COLO829 (cell line): ENCODE data around the gene SLC38A3.

ENCODE experiments used
- DNase-seq: peaks from one replicate; pipeline ENCODE4 v3.0.0; 2012; ENCODE audit warnings: low spot score

The SLC38A3 gene

DNA sequence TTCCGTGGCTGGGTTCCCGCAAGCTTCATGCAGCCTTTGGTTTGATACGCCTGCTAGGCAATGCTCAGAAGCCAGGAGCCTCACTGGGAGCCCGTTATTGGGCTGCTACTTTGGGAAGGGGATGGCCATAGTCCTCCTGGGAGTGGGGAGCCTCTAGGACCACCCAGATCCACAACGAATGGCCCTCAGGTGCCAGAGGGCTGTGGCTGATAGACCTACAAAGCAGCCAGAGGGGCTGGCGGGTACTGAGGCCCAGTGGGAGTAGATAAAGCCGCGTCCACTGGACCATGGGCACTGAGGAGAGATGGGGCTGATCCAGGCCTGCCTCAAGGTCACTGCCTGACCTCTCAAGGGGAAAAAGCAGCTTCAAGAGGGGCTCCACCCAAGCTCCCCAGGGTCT lies 12.9 kb upstream of the SLC38A3 start:
- DNase-seq: no peak

- peak; percentile 72 for DNase-seq
Measured at GRCh38 chr3:50192689-50193141, 12.4 kb upstream of the SLC38A3 start.

DNA sequence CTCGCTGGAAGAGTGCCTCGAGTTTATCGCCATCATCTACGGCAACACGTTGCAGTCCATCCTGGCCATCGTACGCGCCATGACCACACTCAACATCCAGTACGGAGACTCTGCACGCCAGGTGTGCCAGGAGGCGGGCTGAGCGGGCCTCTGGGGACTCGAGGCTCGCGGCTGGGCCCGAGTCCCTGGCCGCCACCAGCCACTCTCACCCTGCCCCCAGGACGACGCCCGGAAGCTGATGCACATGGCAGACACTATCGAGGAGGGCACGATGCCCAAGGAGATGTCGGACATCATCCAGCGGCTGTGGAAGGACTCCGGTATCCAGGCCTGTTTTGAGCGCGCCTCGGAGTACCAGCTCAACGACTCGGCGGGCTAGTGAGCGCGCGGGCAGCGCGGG lies 11.8 kb upstream of the SLC38A3 start:
- no peak for DNase-seq

GRCh38 chr3:50193746-50194127 lies 11.3 kb upstream of the SLC38A3 start:
- DNase-seq: no peak

GRCh38 chr3:50194128-50194902 lies 10.8 kb upstream of the SLC38A3 start:
- peak; percentile 66 for DNase-seq

GRCh38 chr3:50194903-50195500 lies 10.1 kb upstream of the SLC38A3 start:
- peak; percentile 74 for DNase-seq

- DNase-seq: no peak
Measured at GRCh38 chr3:50195501-50196252, 9.4 kb upstream of the SLC38A3 start.

DNA sequence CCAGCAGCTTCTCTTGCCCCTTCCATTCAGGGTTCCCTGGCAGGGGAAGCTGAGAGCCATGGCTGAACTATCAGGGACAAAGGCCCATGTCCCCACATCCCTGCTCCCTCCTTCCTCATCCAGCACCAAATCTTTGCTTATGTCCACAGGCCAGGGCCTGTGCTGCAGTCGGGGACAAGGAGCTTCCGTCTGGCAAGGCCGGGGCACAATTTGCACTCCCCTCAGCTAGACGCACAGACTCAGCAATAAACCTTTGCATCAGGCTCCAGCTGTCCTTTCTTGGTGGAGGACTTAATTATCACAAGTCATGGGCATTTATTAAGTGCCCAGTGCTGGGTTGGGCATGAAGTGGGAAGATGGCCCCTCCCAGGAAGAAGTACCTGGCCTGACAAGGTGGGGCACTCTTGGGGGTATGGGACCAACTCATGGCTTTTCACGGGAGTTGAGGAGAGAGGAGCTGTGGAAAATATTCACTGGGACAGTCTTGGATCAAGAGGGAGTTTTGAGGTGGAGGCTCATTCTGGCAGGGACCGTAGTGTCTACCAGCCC lies 8.7 kb upstream of the SLC38A3 start:
- DNase-seq: no peak

GRCh38 chr3:50201573-50202315 lies 3.3 kb upstream of the SLC38A3 start:
- no peak for DNase-seq

GRCh38 chr3:50202353-50203112 lies 2.5 kb upstream of the SLC38A3 start:
- no peak for DNase-seq

DNA sequence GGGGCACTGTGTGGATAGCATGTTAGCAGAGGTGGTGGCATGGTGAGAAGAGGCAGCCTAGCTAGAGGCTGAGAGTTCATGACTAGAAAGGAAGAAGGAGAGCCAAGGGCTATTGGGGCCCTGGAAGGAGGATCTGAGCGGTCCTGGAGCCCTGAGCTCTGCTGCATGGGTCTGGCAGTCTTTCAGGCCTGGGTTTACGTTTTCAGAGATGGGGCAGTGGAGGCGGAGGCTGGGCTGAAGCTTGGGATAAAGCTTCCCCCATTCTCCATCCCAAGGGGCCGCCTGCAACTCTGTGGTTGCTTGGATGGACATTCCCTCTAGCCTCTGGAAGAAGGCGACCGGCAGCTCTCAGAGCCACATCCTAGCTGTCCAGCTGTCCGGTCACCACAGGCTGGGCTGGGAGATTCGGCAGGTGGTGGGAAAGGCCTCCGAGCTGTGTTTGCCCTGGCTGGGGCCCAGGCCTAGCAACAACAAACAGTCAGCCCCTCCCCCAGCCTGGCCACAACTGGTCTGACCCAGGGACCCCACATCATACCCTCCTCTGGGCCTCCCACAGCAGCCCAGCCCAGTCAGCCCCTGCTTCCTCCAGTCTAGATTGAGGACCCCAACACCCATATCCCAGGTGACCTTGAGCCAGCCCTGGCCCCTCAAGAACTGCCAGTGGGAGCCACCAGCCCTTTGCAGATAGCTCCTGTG lies 1.8 kb upstream of the SLC38A3 start:
- no peak for DNase-seq

DNA sequence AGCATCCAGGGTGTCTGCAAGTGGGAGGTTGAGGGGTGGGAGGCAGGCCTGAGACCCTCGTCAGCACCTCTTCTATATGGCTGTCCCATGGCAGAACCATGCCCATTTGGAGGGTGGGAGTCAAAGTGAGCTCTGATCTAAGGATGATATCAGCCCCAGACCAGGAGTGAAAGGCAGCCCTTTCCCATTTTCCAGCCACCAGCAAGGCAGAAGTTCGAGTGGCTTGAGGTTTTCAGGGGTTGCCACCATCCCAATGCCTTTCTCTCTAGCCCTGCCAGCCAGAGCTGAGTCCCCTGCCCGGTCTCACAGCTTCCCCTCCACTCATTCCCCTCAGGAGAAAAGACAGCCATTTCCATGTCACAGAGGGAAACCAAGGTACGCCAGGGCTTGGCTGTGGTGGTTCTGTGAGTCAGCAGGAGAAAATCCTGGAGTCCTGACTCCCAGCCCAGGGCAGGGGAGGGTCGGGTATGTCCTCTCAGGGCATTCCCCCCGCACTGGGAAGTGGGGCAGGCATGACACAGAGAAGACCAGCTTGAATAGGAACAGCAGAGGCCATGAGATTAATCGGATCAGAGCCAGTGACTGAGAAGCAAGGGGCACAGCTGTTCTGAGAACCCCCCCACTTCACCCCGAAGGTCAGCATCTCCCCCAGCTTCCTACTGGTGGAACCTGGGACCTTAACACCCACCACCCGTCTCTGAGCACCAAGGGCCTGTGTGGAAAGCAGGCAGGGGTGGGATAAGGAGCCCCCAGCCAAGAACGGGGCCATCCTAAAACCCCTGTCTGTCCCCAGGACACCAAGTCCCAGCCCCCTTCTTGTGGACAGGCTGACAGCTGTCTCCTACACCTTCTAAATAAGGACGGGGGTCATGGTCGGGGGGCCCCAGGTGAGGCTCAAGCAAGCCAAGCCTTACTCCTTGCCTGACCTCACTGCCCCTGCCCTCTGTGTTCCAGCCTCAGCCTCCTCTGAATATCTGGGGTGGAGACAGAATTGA lies 965 bp upstream of the SLC38A3 start:
- no peak for DNase-seq

DNA sequence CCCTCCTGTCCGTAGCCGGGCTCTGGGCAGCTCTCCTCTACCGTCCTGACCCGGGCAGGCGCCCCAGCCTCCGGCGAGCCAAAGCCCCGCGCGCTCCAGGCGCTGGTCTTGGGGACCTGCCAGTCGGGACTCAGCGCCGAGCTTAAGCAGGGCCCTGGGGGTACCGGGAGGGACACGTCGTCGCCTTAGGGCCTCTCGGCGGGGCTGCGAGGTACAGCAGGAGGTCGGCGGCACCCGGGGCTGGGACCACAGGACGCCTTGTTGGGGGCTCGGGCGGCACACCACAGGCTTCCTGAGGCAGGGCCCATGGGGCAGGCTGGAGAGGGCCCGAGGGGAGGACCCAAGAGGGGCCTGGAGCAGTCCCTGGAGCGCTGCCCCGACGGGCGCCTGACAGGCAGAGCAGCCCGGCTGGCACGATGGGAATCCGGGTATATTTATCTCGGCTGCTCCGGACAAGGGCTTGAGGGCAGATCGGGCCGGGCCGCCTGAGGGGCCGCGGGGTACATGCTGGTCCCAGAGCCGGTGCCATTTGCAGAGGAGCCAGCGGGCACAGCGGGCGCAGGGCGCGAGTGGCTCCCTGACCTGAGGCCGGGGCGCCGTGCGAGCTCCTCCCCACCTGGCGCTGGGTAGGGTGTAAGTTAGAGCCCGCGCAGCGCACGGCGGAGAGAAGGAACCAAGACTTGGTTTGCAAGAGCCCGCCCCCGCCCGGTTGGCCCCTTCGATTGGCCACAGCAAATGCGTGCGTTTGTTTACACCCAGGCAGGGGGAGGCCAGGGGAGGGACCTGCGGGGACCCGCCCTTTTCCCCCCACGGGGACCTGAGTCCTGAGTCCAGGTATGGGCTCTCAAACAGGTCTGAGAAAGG lies 574 bp downstream of the SLC38A3 start:
- no peak for DNase-seq

DNA sequence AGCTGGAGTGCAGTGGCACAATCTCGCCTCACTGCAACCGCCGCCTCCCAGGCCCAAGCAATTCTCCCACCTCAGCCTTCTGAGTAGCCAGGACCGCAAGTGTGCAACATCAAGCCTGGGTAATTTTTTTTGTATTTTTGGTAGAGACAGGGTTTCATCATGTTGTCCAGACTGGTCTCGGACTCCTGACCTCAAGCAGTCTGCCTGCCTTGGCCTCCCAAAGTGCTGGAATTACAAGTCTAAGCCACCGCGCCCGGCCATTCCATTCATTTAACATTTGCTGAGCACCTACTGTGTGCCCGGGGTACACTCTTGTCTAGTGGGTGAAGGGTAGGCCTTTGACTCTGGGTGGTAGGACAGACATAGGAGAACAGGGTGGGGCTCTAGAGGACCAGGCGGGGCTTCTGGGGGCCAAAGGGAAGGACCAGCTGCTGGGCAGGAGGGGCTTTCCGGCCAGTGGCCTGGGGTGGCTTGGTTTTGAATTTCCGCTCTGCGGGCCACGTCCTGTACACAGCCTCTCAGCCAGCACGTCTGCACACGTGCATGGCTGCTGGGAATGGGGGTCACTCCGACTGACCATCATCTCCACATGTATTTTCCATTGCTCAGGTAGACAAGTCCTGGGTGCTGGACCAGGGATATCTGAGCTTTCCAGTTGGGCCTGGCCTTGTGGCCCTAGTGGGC lies 2.4 kb downstream of the SLC38A3 start:
- DNase-seq: no peak

- DNase-seq: no peak
Measured at GRCh38 chr3:50208677-50209344, 3.7 kb downstream of the SLC38A3 start.

- no peak for DNase-seq
Measured at GRCh38 chr3:50210176-50210509, 5.1 kb downstream of the SLC38A3 start.
